Trophoblast cell (in vitro differentiated cells and primary cell): ENCODE results near the gene CARS1.
A peak's percentile ranks its signal among the peaks of the same experiment; 100 is the strongest.

ENCODE experiments used
- DNase-seq, 2 donors: peaks; one replicate each; pipeline ENCODE4 v3.0.0-alpha.2; 2016
- H2AFZ ChIP-seq: 2 replicates; pipeline ENCODE4 v1.6.1; 2013; ENCODE audit warnings: low read length, moderate library complexity, mild to moderate bottlenecking; ENCODE audit not compliant: insufficient read depth, poor library complexity
- H2AK5ac ChIP-seq: 2 replicates; pipeline ENCODE4 v1.6.1; 2013; ENCODE audit warnings: mild to moderate bottlenecking, low read length
- H2BK120ac ChIP-seq: 2 replicates; pipeline ENCODE4 v1.6.1; 2013; ENCODE audit warnings: low read length, mild to moderate bottlenecking, moderate library complexity; ENCODE audit not compliant: insufficient read depth, poor library complexity
- H2BK12ac ChIP-seq: 2 replicates; pipeline ENCODE4 v1.6.1; 2013; ENCODE audit warnings: mild to moderate bottlenecking, low read length, moderate library complexity
- H2BK5ac ChIP-seq: 2 replicates; pipeline ENCODE4 v1.6.1; 2013; ENCODE audit warnings: low read length, low read depth, moderate library complexity, mild to moderate bottlenecking; ENCODE audit not compliant: poor library complexity
- H3K14ac ChIP-seq: 2 replicates; pipeline ENCODE4 v1.6.1; 2013; ENCODE audit warnings: mild to moderate bottlenecking, low read length
- H3K18ac ChIP-seq: 2 replicates; pipeline ENCODE4 v1.6.1; 2013; ENCODE audit warnings: mild to moderate bottlenecking, low read length
- H3K23ac ChIP-seq: 2 replicates; pipeline ENCODE4 v1.6.1; 2013; ENCODE audit warnings: low read length
- H3K27ac ChIP-seq: 2 replicates; pipeline ENCODE4 v1.5.1; 2013; ENCODE audit warnings: low read depth, mild to moderate bottlenecking, inconsistent platforms, low read length, moderate library complexity
- H3K27me3 ChIP-seq: 2 replicates; pipeline ENCODE4 v1.6.1; 2013; ENCODE audit warnings: inconsistent platforms, mild to moderate bottlenecking, low read length, moderate library complexity; ENCODE audit not compliant: insufficient read depth
- H3K36me3 ChIP-seq, 2 experiments: 1 replicate in 1 of 2; 2 replicates in 1 of 2; pipeline ENCODE4 v1.6.1; 2013; ENCODE audit warnings: low read length in 2 of 2, mild to moderate bottlenecking in 2 of 2, moderate library complexity in 1 of 2; ENCODE audit not compliant: insufficient read depth in 2 of 2, control insufficient read depth in 1 of 2
- H3K4ac ChIP-seq: 2 replicates; pipeline ENCODE4 v1.6.1; 2013; ENCODE audit warnings: low read depth, mild to moderate bottlenecking, low read length, moderate library complexity
- H3K4me1 ChIP-seq, 2 experiments: 1 replicate in 1 of 2; 2 replicates in 1 of 2; pipeline ENCODE4 v1.6.1; 2013; ENCODE audit warnings: low read length in 2 of 2, mild to moderate bottlenecking in 2 of 2, moderate library complexity in 1 of 2; ENCODE audit not compliant: insufficient read depth in 2 of 2, control insufficient read depth in 1 of 2
- H3K4me2 ChIP-seq: 2 replicates; pipeline ENCODE4 v1.6.1; 2013; ENCODE audit warnings: inconsistent platforms, mild to moderate bottlenecking, low read length, moderate library complexity
- H3K4me3 ChIP-seq: 2 replicates; pipeline ENCODE4 v1.5.1; 2013; ENCODE audit warnings: mild to moderate bottlenecking, low read depth, low read length, inconsistent platforms
- H3K79me1 ChIP-seq: one replicate; pipeline ENCODE4 v1.6.1; 2013; ENCODE audit warnings: low read length
- H3K79me2 ChIP-seq: 2 replicates; pipeline ENCODE4 v1.6.1; 2013; ENCODE audit warnings: low read length, mild to moderate bottlenecking; ENCODE audit not compliant: control insufficient read depth, insufficient read depth, poor library complexity
- H3K9ac ChIP-seq: 2 replicates; pipeline ENCODE4 v1.6.1; 2013; ENCODE audit warnings: mild to moderate bottlenecking, low read length
- H3K9me3 ChIP-seq: 2 replicates; pipeline ENCODE4 v1.6.1; 2013; ENCODE audit warnings: low read depth, mild to moderate bottlenecking, control low read depth, inconsistent platforms, low read length; ENCODE audit not compliant: insufficient read depth
- H4K12ac ChIP-seq: 2 replicates; pipeline ENCODE4 v1.6.1; 2013; ENCODE audit warnings: low read depth, mild to moderate bottlenecking, low read length, moderate library complexity
- H4K8ac ChIP-seq: 2 replicates; pipeline ENCODE4 v1.6.1; 2013; ENCODE audit warnings: low read depth, mild to moderate bottlenecking, low read length, moderate library complexity
- H4K91ac ChIP-seq: one replicate; pipeline ENCODE4 v1.6.1; 2013; ENCODE audit warnings: low read depth, mild to moderate bottlenecking, low read length, moderate library complexity
- whole genome bisulfite sequencing: extraction: QIAGEN DNeasy Blood & Tissue Kit; methylation state at CpG from one replicate; pipeline ENCODE4 v1.1.7; 2013; ENCODE audit warnings: missing lambda C conversion rate; ENCODE audit not compliant: insufficient read length, insufficient coverage; ENCODE audit errors: extremely low coverage; 5-methylcytosine and 5-hydroxymethylcytosine counted together

Gene CARS1

GRCh38 chr11:3042496-3043314, 14.5 kb downstream of the CARS1 start:
- no peak overlapping the region for H3K4me2 ChIP-seq
- no CpG with 5 or more reads among the region's 11 CpGs for WGBS
- no peak overlapping the region for H3K27ac ChIP-seq
- no peaks in the 10 kb centered on the region for H3K9me3 ChIP-seq
- peak overlapping the region; percentile 37 for H3K18ac ChIP-seq
- no peaks in the 10 kb centered on the region for H3K79me1 ChIP-seq
- H2BK12ac ChIP-seq, result no peak overlapping the region
- no peak overlapping the region for H2AFZ ChIP-seq
- DNase-seq, result no peak
- no peak overlapping the region for H4K12ac ChIP-seq
- H3K23ac ChIP-seq, result no peak overlapping the region
- H3K4me3 ChIP-seq, result no peak overlapping the region
- no peak overlapping the region for H2AK5ac ChIP-seq
- peaks cover 60 to 64% of the 10 kb centered on the region in 2 experiments for H3K36me3 ChIP-seq
- peaks cover 13 to 14% of the 10 kb centered on the region in 2 experiments for H3K4me1 ChIP-seq
- no peak overlapping the region for H4K91ac ChIP-seq
- H2BK120ac ChIP-seq, result no peak overlapping the region
- H3K4ac ChIP-seq, result peak overlapping the region; percentile 10
- no peaks in the 10 kb centered on the region for H3K27me3 ChIP-seq
- no peaks in the 10 kb centered on the region for H3K79me2 ChIP-seq
- no peak overlapping the region for H2BK5ac ChIP-seq
- no peak overlapping the region for H3K9ac ChIP-seq
- no peak overlapping the region for H4K8ac ChIP-seq
- peak overlapping the region; percentile 10 for H3K14ac ChIP-seq

- no peak for DNase-seq
- no peak overlapping the region for H2BK120ac ChIP-seq
- no peak overlapping the region for H3K4me3 ChIP-seq
- H2BK12ac ChIP-seq, result no peak overlapping the region
- H4K91ac ChIP-seq, result no peak overlapping the region
- peaks cover 13 to 14% of the 10 kb centered on the region in 2 experiments for H3K4me1 ChIP-seq
- no peaks in the 10 kb centered on the region for H3K27me3 ChIP-seq
- H3K79me2 ChIP-seq, result no peaks in the 10 kb centered on the region
- no peak overlapping the region for H3K14ac ChIP-seq
- no peak overlapping the region for H3K23ac ChIP-seq
- no peak overlapping the region for H3K4me2 ChIP-seq
- WGBS, result no CpG with 5 or more reads among the region's 17 CpGs
- H2AK5ac ChIP-seq, result no peak overlapping the region
- H3K4ac ChIP-seq, result no peak overlapping the region
- H3K9me3 ChIP-seq, result no peaks in the 10 kb centered on the region
- no peaks in the 10 kb centered on the region for H3K79me1 ChIP-seq
- no peak overlapping the region for H3K9ac ChIP-seq
- H4K12ac ChIP-seq, result no peak overlapping the region
- no peak overlapping the region for H2AFZ ChIP-seq
- peak overlapping the region; percentile 13 for H3K18ac ChIP-seq
- H4K8ac ChIP-seq, result no peak overlapping the region
- H3K36me3 ChIP-seq, result peaks cover 63 to 66% of the 10 kb centered on the region in 2 experiments
- no peak overlapping the region for H2BK5ac ChIP-seq
- no peak overlapping the region for H3K27ac ChIP-seq
These were observed 15.4 kb downstream of the CARS1 start for GRCh38 chr11:3041699-3042441.

- Histone ChIP-seq H2BK5ac (no peak overlapping the region), H4K91ac (no peak overlapping the region), H3K4me1 (peaks cover 13 to 14% of the 10 kb centered on the region in 2 experiments), H3K14ac (no peak overlapping the region), H3K27me3 (no peaks in the 10 kb centered on the region), H2AFZ (no peak overlapping the region), H2BK120ac (no peak overlapping the region), H3K79me1 (no peaks in the 10 kb centered on the region), H3K9ac (no peak overlapping the region), H4K12ac (no peak overlapping the region), H2AK5ac (no peak overlapping the region), H2BK12ac (no peak overlapping the region), H3K18ac (no peak overlapping the region), H4K8ac (no peak overlapping the region), H3K23ac (no peak overlapping the region), H3K4me2 (no peak overlapping the region), H3K9me3 (no peaks in the 10 kb centered on the region), H3K27ac (no peak overlapping the region), H3K4me3 (no peak overlapping the region), H3K4ac (no peak overlapping the region), H3K36me3 (peaks cover 60 to 66% of the 10 kb centered on the region in 2 experiments), H3K79me2 (no peaks in the 10 kb centered on the region)
- DNase-seq, result peak in 1 of 2 donors; percentile 36
- WGBS, result no CpG with 5 or more reads among the region's 9 CpGs
These were observed 16.3 kb downstream of the CARS1 start for GRCh38 chr11:3040881-3041280.

- WGBS, result no CpG with 5 or more reads among the region's 12 CpGs
- no peak overlapping the region for H2BK12ac ChIP-seq
- no peak for DNase-seq
These were observed 19.3 kb downstream of the CARS1 start for GRCh38 chr11:3037945-3038271.

More at GRCh38 chr11:3037945-3038271, 19.3 kb downstream of the CARS1 start:
- no peaks in the 10 kb centered on the region for H3K9me3 ChIP-seq
- H2AK5ac ChIP-seq, result no peak overlapping the region
- H3K18ac ChIP-seq, result no peak overlapping the region
- H3K9ac ChIP-seq, result no peak overlapping the region
- no peaks in the 10 kb centered on the region for H3K79me1 ChIP-seq
- no peak overlapping the region for H4K8ac ChIP-seq
- no peak overlapping the region for H3K14ac ChIP-seq
- H2BK120ac ChIP-seq, result no peak overlapping the region
- no peak overlapping the region for H3K4ac ChIP-seq
- no peak overlapping the region for H3K23ac ChIP-seq
- H4K12ac ChIP-seq, result no peak overlapping the region
- no peak overlapping the region for H2BK5ac ChIP-seq
- no peak overlapping the region for H3K4me3 ChIP-seq
- no peak overlapping the region for H4K91ac ChIP-seq
- no peaks in the 10 kb centered on the region for H3K4me1 ChIP-seq
- H3K4me2 ChIP-seq, result no peak overlapping the region
- H2AFZ ChIP-seq, result no peak overlapping the region
- H3K27me3 ChIP-seq, result no peaks in the 10 kb centered on the region
- H3K27ac ChIP-seq, result no peak overlapping the region
- peaks cover 49 to 65% of the 10 kb centered on the region in 2 experiments for H3K36me3 ChIP-seq
- no peaks in the 10 kb centered on the region for H3K79me2 ChIP-seq
